HG03342 (cell line): ENCODE measurements around the gene KLF18.
"Not testable (repeated sequence)": the region's sequence is repeated elsewhere in the genome, so short reads cannot be mapped to it uniquely, and the experiment has no call there.

Experiments
- ATAC-seq: cut with Tn5 transposase; IDR thresholded peaks from one replicate; pipeline ENCODE4 v1.9.1; 2021; ENCODE audit warnings: mild to moderate bottlenecking, moderate library complexity; ENCODE audit not compliant: unreplicated experiment

KLF18 gene

DNA sequence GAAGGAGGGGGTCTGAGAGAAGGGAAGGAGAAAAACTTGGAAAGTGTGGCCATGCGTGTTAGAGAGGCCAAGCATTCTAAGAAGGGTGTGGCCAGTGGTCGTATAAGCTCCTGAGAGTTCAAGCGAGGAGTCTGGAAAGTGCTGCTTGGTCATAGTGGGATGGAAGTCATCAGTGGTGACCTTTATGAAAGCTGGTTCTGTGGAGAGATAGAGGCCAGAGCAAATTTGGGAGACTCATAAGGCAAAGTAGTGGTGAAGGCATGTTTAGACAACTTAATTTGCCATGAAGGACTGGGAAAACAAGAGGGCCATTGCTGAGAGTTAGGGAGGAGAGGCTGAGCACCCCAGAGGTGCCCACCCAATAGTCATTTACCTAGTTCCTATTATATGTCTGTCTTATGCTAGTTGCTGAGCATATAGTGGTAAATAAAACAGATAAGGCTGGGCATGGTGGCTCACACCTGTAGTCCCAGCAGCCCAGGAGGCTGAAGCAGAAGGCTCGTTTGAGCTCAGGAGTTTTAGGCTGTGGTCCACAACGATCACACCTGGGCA is 21.0 kb downstream of the KLF18 start:
- ATAC-seq, result no peak

DNA sequence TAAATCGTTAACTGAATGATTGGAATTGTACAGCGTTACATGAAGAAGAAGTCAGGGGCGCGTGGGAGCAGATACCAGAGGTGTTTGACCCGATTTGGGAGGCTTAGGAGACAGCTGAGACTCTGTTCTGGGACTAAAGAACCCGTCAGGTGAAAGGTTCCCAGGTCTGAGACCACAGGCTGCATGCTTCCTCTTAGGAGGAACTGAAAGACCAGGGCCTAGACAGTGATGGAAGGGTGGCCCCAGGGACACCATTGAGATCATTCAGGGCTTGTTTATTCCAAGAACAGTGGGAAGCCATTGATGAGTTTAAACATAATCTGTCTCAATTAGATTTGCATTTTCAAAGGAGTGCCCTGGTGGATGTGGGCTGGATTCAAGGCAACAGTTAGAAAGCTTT is 21.9 kb downstream of the KLF18 start:
- ATAC-seq, result no peak

DNA sequence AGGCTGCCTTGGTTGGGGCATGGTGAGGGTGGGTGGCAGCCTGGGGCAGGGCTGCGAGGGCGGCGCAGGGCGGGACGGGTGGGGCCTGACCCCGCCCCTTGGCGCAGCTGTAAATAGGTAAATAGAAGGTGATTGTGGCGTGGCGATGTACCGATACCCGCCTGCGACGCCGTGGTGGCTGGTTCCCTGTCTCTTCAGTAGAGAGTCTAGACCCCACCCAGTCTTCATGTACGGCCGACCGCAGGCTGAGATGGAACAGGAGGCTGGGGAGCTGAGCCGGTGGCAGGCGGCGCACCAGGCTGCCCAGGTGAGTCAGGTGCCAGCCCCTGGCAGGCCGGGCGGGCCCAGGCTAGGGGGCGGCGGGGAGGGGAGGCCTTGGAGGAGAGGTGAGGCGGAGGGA is 22.7 kb downstream of the KLF18 start, which contains the start of gene KLF17:
Gene KLF17 (plus strand): TSS at position 140 of the 400 bp plus-strand sequence. CDS start 87 bp downstream, at position 227.
- no peak for ATAC-seq

DNA sequence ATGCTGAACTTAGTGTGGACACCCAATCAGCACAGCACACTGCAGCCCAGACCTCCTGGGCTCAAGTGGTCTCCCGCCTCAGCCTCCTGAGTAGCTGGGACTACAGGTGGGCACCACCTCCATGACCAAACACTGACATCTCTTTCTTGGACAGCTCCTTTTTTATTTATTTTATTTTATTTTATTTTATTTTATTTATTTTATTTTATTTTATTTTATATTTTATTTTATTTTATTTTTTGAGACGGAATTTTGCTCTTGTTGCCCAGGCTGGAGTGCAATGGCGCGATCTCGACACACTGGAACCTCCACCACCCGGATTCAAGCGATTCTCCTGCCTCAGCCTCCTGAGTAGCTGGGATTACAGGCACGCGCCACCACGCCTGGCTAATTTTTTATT is 24.2 kb downstream of the KLF18 start:
- not testable (repeated sequence) for ATAC-seq

DNA sequence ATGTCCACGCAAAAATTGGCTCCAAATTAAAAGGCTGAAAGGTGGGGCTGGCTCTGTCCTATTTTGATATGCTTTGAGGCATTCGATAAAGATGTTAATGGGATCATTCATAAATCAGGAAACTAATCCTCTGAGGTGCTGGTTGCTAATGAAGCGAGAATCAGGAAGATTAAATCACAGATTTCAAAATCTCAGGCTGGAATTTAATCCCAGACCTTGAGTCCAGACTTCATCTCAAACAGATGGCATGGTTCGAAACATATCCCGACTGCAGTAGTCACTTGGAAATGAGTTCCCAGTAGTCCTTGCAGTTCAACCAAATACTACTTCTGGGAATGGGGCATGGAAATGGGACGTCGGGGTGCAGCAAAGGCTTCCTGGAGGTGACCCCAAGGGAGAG is 27.3 kb downstream of the KLF18 start:
- ATAC-seq, result no peak

DNA sequence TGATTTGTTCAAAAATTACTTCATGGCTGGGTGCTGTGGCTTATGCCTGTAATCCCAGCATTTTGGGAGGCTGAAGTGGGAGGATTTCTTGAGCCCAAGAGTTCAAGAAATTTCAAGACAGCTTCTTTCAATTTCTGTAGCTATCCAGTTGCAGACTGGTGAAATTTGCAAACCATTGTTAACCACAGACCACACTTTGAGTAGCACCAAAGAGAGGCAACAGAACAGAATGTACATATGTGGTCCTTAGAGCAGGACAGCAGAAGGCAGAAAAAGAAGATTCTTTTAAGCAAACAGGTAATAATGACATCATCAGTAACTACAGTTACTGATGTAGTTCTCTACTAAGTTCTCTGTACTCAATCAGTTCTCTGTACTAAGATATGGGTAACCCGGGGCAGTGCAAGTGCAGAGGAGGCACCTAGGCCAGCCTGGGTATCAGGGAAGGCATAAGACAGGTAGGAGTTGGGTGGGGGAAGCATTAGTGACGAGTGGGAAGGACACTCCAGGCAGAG is 28.3 kb downstream of the KLF18 start:
- ATAC-seq, result no peak

DNA sequence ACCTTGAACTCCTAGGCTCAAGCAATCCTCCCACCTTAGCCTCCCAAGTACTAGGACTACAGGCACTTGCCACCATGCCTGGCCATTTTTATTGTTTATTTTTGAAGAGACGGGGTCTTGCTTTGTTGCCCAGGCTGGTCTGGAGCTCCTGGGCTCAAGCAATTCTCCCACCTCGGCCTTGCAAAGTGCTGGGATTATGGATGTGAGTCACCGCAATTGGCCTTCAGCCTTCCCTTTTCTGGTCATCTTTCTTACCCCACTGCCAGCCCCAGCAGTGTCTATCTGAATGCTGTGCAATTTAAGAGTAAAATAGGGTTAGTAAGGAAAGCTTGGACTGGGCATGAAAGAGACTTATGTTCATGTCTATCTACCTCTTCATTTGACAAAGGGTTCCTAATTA is 28.9 kb downstream of the KLF18 start:
- no peak for ATAC-seq

DNA sequence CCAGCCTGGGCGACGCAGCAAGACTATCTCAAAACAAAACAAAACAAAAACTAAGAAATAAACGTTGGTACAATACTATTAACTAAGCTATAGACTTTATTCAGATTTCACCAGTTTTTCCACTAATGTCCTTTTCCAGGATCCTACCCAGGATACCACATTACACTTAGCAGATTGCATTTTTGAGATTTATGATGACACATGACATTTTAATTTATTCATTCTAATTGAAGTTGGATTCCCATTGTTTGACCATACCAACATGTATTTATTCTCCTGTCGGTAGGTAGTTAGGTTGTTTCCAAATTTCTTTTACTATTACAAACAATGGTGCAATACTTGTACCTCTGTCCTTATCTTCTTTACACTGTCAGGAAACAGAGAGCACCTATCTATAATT is 29.6 kb downstream of the KLF18 start:
- ATAC-seq, result no peak

DNA sequence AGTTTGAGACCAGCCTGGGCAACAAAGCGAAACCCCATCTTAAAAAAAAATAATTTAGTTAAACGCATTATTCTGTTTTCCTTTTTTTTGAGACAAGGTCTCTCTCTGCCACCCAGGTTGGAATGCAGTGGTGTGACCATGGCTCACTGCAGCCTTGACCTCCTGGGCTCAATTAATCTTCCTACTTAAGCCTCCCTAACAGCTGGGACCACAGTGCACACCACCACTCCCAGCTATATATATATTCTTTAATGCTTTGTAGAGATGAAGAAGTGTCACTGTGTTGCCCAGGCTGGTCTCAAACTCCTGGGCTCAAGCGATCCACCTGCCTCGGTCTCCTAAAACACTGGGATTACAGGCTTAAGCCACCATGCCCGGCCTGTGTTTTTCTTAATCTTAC is 30.5 kb downstream of the KLF18 start:
- no peak for ATAC-seq

DNA sequence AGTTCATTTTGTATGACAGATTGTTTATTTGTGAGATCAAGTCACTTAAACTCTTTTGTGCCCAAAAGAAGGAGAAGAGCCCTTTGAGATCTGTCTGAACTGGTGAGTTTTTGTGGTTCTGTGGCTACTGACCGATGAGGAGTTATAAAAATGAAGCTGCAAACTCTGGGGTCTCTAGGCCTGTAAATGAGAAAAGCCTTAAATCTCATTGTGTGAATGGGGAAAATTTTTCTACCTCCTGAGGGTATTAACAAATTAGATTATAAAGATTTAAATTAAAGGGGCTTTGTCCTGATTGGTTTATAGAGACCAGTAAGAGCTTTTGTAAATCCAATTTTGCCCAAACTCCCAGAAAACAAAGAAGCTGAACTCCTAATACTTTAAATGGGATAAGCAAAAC is 32.5 kb downstream of the KLF18 start:
- ATAC-seq, result no peak

DNA sequence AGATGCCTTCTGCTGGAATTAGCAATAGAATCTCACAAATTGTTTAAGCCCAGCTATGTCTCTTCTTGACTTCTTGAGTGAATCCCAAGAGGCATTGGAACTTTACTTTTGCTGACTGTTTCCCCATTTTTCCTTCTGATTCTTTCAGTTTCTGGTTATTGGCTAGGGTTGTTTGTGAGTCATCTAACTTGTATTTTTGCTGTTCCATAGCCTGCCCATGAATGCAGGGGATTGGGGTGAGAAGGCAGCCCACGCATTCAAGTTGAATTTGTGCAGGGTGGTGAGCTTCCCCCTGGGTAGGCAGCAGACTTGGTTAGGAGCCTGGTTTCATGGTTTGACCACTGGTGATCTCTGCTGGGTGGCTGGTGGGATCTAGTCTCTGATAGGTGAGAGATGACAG is 33.2 kb downstream of the KLF18 start:
- ATAC-seq, result no peak

DNA sequence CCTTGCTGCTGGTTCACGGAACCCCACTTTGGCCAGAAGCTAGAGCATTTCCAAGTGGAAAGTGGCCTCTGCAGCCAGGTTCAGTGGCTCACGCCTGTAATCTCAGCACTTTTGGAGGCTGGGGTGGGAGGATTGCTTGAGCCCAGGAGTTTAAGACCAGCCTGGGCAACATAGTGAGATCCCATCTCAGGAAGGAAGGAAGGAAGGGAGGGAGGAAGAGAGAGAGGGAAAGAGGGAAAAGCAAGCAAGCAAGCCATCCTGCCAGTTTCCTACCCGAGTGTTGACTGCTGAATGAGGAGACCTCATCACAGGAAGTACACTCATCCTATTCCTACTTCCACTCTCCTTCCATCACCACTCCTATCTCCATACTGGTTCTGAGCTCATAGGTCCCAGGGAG is 35.6 kb downstream of the KLF18 start:
- no peak for ATAC-seq

DNA sequence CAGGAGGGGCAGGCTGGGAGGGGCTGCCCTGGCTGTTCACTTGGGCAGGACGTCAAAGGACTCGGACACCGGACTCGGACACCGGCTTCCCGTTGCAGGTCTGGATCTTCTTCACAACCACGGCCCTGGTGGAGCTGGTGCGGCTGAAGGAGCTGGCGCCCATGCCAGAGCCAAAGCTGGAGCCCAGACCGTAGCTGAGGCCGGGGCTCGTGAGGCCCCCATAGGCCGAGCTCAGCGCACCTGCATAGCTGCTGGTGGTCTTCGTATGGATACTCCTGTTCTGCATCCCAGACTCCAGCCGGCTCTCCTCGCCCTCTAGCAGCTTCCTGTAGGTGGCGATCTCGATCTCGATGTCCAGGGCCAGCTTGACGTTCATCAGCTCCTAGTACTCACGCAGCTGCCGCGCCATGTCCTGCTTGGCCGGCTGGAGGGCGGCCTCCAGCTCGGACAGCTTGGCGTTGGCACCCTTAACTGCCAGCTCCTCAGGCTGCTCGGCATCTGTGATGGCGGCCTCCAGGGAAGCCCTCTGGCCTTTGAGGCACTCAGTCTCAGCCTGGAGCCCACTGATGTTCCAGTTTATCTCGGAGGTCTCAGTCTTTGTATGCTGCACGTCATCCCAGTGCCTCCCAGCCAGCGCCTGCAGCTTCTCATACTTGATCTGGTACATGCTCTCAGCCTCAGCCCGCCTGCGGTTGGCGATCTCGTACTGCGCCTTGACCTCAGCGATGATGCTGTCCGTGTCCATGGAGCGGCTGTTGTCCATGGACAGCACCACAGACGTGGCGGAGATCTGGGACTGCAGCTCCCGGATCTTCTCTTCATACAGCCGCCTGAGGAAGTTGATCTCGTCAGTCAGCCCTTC is 37.9 kb downstream of the KLF18 start:
- no peak for ATAC-seq

DNA sequence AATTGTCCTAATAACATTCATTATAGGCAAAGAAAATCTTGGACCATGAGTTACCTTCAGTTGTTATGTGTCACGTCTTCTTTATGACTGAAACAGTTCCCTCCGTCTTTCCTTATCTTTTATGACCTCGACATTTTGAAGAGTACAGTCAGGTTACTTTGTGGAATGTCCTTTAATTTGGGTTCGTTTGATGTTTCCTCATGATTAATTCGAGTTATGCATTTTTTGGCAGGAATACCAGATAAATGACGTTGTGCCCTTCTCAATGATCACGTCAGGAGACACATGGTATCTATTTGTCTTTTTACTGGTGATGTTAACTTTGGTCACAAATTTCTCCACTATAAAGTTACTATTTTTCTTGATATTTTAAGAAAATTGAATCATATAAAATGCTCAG is 40.1 kb downstream of the KLF18 start:
- ATAC-seq, result no peak

DNA sequence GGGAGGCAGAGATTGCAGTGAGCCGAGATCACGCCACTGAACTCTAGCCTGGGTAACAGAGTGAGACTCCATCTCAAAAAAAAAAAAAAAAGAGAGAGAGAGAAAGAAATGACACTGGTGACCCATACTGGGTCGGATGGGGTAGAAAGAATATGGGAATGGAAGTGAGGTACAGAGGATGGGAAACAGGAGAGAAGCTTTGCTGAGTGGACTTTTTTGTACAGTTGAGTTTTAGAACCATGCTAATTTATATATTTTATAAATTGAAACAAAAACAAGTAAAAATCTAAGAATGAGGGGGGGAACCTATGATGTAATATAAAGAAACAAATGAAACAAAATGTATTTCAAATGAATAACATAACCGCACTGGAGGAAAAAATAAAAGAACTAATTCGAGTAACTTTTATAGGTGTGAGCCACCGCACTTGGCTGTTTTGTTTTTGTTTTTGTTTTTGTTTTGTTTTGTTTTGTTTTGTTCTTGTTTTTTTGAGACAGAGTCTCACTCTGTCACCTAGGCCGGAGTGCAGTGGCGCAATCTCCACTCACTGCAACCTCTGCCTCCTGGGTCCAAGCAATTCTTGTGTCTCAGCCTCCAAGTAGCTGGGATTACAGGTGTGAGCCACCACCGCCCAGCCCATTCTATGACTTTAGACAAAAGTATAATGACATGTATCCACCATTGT is 41.1 kb downstream of the KLF18 start:
- ATAC-seq, result no peak

DNA sequence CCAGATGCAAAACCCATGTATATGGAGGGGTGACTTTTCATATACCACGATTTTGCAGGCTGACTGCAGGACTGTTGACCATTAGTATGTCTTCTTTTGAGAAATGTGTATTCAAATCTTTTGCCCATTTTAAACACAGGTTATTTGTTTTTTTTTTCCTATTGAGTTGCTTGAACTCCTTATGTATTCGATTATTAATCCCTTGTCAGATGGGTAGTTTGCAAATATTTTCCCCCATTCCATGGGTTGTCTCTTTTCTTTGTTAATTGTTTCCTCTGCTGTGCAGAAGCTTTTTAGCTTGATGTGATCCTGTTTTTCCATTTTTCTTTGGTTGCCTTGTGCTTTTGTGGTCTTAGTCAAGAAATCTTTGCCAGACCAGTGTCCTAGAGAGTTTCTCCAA is 47.4 kb downstream of the KLF18 start:
- ATAC-seq, result no peak

DNA sequence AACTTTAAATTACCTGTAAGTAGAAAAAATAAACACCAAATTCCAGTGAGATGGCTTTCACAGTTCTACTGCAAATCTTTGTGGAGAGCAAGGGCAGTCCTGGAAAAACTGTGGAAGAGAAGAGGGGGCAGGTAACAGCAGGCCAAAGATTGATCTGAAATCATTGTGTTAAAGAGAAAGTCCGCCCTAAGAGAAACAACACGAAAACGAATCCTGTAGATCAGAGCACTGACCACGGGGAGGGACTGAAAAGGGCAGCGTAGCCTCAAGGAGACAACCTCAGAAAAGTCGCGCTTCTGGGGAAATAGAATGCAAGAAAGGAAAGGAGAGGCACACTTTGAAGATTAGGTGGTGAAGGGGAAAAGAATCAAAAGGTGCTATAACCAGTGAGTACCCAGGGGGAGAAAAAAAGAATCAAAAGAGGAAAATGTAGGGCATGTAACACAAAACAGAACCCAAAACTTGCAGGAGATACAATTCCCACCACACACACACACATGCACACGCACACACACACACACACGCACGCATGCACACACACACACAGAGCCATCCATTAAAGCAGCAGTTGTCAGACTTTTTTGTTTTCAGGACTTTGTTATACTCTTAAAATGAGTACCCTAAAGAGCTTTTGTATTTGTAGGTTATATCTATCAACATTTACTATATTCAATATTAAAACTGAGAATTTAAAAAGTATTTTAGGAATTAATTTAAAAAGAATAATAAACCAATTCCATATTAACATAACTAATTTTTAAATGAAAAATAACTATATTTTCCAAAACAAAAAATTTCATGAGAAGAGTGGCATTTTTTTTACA is 50.8 kb downstream of the KLF18 start:
- ATAC-seq, result no peak

DNA sequence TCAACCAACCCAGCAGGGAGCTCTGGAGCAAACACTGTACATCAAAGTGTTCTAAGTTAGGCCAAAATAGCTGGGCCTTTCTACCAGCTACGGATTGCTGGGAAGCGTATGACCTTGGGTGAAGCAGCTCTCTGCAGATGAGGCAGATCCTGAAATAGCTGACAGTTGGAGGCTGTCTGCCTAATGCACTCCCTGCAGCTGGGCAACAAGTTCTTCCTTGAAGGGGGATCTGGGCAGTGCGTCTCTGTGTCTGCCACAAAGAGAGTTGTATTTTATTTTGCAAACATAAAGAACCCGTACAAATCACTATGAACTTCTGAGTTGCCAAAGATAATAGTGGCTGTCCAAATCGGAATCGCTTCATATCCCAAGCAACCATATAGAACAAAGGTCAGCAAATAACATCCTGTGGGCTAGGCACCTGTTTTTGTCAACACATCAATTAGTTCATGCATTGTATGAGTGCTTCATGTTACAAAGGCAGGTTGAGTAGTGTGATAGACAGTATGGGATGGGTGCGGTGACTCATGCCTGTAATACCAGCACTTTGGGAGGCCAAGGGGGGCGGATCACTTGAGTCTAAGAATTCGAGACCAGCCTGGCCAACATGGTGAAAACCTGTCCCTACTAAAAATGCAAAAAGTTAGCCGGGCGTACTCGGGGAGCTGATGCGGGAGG is 51.9 kb downstream of the KLF18 start:
- ATAC-seq, result no peak
